Muscle of arm (tissue), 14 donors: ENCODE results near the gene IL4. TPM values are rescaled to one million over a fixed set of nuclear protein-coding genes. Genes with fewer than 3 reads are reported as not detected.
"Not testable (repeated sequence)": the region's sequence is repeated elsewhere in the genome, so short reads cannot be mapped to it uniquely, and the experiment has no call there.

Source experiments
- DNase-seq: peaks from one replicate; pipeline ENCODE4 v3.0.0-alpha.2; 2013
- long read RNA-seq, 11 donors: transcript quantifications; one replicate each; lab custom pipeline, GENCODE V29; 2026
- polyA plus RNA-seq, 12 donors: library from polyadenylated mRNA; unstranded; fragments of 120-200 nt; gene quantifications; one replicate each; pipeline ENCODE4 v1.2.1, GENCODE V29; 2013; ENCODE audit not compliant: insufficient read length in 12 of 12

The IL4 gene
- polyA plus RNA-seq, result not detected
- long read RNA-seq, donor 1, result 0 reads
- long read RNA-seq, donor 2, result 0 reads
- long read RNA-seq, donor 3, result 0 reads
- long read RNA-seq, donor 4, result 0 reads
- long read RNA-seq, donor 5, result 0 reads
- long read RNA-seq, donor 6, result 0 reads
- long read RNA-seq, donor 7, result 0 reads
- long read RNA-seq, donor 8, result 0 reads
- long read RNA-seq, donor 9, result 0 reads
- long read RNA-seq, donor 10, result 0 reads
- long read RNA-seq, donor 11, result 0 reads

DNA sequence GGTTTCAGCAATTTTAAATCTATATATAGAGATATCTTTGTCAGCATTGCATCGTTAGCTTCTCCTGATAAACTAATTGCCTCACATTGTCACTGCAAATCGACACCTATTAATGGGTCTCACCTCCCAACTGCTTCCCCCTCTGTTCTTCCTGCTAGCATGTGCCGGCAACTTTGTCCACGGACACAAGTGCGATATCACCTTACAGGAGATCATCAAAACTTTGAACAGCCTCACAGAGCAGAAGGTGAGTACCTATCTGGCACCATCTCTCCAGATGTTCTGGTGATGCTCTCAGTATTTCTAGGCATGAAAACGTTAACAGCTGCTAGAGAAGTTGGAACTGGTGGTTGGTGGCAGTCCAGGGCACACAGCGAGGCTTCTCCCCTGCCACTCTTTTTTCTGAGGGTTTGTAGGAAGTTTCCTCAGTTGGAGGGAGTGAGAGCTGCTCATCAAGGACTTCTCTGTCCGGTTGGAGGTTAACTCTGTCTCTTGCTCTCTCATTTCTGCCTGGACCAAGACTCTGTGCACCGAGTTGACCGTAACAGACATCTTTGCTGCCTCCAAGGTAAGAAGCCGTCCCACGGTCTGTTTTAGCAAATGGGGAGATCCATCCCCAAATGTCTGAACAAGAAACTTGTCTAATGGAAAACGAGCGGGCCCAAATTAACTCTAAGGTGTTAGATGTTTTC lies at the start of gene IL4:
Gene IL4, plus strand, starts transcription at position 51 of the 692 bp plus-strand sequence. Its CDS starts 62 bp downstream, at position 113.
- no peak for DNase-seq

DNA sequence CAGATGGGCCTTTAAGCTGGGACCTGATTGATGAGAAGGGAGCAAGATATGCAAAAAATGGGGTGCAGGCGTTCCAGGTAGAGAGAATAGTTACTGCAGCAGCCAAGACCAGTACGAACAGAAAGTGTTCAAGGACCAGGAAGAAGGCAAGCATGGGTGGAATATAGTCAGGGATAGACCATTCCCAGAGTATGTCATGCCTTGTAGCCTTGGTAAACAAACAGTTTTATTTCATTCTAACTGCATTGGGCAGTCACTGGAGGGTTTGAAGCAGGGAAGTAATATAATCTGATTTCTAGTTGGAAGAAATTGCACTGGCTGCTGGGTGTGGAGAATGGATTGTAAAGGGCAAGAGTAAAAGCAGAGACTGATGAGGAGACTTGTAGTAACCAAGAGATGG lies 46.3 kb upstream of the IL4 start:
- DNase-seq, result no peak

DNA sequence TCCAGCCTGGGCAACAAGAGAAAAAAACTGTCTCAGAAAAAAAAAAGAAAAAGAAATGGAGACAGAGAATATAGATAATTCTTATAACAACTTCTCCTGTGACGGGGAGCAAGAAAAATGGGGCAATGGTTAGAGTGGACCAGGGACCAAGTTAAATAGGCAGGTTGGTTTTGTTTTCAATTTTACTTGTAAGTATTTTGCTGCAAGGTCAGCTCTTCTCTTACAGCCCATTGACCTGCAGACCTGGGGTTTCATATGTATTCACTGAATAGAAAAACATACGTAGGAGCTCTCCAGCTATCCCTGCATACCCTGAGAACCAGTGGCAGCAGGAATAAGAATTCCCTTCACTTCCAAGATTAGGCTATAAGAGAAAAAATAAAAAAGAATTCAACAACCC lies 45.0 kb upstream of the IL4 start:
- no peak for DNase-seq

DNA sequence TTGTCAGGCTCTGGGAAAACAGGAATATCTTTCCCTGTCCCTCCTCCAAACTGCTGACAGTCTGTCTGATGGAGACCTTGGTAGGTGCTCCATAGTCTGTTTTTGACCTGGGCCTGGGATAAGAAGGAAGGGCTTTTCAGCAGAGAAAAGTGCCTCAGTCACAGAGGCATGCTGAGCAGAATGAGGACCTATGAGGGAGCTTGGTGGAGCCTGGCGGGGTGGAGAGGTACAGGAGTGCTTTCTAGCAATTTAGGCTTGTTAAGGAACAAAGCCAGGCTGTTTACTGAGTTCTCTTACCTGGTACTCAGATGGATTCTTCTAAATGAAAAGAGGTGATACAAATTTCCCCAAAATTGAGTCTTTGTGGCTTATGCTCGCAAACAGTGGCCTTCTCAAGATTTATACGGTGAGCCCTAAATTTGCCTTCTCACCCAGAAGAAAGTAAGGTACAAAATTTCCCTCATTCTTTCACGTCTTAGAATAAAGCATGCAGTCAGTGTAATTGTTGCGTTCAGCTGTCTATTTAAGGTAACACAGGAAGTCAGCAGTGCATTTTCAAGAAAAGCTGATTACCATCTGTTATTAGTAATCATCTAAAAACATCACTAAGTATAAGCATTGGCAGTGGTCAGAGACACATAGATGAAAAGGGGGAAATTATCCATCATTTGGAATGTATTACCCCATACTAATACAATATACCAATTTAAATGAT lies 44.4 kb upstream of the IL4 start:
- no peak for DNase-seq

DNA sequence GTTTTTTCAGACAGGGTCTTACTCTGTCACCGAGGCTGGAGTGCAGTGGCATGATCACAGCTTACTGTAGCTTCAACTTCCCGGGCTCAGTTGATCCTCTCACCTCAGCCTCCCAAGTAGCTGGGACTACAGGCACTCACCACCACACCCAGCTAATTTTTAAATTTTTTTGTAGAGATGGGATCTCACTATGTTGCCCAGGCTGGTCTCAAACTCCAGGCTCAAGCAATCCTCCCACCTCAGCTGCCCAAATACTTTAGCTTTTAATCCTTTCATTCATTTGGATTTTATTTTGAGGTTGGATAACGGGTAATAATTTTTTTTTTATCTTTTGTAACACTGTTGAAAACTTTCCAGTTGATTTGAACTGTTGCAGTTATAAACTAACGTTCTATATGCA lies 40.2 kb upstream of the IL4 start:
- DNase-seq, result not testable (repeated sequence)

DNA sequence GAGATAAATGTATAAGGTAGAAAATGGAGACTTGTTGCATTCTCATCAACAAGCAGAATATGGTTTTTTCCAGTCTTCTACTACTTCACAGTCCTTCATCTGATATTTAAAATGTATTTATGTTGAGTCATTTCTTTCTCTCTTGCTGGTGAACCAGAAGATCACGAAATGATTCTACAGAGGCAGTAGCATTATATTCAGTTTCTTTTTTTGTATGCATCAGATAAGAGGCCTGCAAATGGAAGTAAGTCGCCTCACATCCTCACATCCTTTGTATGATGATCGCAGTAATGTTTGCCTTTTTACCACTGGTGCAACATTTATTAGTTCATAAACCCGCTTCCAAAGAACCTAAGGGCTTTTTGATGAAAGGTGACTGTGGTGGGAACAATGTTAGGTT lies 37.9 kb upstream of the IL4 start:
- DNase-seq, result no peak

DNA sequence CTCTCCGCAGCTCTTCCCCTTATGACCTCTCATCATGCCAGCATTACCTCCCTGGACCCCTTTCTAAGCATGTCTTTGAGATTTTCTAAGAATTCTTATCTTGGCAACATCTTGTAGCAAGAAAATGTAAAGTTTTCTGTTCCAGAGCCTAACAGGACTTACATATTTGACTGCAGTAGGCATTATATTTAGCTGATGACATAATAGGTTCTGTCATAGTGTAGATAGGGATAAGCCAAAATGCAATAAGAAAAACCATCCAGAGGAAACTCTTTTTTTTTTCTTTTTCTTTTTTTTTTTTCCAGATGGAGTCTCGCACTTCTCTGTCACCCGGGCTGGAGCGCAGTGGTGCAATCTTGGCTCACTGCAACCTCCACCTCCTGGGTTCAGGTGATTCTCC lies 36.5 kb upstream of the IL4 start:
- DNase-seq, result no peak

DNA sequence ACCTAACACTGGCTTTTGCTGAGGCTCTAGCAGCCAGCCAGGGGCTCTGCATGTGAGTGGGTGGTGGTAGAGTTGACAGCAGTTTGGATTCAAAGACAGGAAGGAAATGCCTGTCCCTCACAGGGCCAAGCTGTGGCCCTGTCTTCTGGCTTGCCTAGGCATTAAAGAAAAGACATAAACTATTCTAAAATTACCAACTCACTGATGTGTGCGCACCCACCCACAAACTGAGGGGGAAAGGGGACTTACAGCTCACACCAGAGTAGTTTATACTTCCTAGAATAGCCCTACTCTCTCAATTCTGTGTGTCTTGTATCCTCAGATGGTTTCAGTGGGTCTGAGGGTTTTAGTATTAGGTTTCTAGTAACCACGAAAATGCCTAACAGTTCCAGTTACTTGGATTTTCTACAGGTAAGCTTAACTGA lies 34.1 kb upstream of the IL4 start:
- DNase-seq, result no peak

DNA sequence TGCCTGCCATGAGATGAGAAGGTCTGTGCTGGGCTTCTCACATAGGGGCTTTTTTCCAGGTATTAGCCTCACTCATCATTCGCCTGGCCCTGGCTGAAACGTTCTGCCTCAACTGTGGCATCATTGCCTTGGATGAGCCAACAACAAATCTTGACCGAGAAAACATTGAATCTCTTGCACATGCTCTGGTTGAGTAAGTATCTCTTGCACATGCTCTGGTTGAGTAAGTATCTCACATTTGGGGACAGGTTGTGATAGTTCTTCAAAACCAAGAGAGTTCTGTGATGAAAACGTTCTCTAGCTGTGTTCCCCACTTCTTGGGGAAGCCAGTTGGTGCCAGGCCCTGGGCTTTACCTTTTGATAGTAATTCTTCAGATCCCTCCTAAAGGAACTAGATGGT lies 33.2 kb upstream of the IL4 start:
- DNase-seq, result no peak

DNA sequence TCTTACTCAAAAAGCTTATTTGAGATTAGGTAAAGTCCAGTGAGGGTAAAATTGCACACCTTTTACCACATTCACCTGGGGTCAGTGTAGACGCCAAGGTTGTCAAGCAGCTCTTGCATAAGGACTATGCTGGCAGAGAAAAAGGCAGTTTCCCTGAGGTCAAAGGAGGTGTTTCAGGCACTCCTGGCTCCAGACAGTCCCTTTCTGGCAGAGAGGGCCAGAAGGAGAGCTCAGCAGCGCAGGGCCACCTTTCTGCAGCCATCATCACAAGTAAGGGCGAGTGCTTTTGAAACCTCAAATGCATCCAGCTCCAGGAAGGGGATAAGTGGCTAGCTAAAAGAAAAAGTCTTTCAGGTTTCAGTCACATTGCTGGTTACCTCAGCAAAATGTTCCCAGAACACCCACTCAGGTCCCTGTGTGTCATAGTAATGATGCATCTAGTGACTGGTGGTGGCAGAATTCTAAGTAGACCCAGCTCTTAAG lies 32.5 kb upstream of the IL4 start:
- DNase-seq, result no peak

DNA sequence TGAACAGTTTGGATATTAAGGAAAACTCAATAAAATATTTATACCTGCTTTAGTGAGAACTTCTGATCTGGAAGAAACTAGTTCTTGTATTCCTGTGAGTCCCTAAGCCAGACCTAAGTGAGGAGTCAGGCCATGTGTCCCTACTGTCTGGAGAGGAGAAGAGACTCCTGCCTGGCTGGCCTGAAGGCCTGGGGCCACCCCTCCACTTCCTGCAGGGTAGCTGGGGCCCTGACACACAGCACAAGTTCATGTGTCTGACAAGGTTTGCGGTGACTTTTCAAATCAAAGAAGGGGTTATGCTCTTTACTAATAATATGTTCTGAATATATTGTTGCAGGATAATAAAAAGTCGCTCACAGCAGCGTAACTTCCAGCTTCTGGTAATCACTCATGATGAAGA lies 31.9 kb upstream of the IL4 start:
- DNase-seq, result no peak

DNA sequence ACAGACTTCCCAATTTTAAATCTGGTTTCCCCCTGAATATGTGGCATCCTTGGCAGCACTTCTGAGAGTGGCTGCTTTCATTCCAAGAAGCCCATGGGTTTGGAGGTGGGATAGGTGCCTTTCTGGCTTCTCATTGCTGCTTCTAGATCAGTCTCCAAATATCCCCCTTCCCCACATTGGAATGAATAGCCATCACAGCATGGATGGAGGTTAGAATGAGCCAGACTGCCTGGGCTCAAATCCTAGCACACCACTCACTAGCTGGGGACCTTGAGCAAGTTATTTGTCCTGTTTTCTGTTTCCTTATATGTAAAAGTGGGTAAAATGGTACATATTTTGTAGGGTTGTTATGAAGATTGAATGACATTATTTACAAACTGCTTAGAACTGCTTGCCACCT lies 29.6 kb upstream of the IL4 start:
- DNase-seq, result no peak

DNA sequence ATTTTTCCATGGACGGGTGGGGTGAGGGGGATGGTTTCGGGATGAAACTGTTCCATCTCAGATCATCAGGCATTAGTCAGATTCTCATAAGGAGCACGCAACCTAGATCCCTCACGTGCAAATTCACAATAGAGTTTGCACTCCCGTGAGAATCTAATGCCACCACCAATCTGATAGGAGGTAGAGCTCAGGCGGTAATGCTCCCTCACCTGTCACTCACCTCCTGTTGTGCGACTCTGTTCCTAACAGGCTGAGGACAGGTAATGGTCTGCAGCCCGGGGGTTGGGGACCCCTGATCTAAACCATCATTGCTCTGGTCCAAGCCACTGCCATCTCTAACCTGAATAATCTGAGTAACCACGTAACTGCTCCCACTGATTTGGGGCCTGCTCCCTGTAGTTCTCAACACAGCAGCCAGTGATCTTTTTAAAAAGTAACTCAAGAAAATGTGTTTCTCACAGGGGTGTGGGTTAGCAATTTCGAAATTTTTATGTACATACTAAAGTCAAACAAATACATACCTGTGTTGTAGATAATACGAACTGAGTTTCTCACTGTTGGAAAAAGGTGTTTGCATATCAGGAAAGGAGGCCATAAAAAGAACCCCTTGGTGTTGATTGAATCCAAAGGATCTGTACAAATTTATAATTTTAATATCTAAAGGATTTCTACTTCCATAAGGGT lies 27.1 kb upstream of the IL4 start:
- DNase-seq, result no peak

DNA sequence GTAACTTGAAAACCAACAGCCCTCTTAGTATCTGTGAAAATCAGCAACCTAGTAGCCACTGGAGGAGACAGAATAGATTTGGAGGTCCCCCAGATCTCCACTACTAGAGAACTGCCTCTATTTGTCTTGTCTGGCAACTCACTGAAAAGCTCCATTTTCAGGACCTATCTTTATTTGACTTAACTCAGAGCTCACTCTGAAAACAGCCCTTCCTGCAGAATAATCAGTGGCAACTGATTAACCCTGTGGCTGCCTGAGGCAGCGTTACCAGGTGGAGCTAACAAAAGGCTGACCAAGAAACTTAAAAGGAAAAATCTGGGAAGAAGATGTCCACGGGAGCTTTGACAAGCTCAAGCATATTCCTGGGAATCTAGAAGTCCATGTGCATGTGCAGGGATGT lies 26.3 kb upstream of the IL4 start:
- no peak for DNase-seq

DNA sequence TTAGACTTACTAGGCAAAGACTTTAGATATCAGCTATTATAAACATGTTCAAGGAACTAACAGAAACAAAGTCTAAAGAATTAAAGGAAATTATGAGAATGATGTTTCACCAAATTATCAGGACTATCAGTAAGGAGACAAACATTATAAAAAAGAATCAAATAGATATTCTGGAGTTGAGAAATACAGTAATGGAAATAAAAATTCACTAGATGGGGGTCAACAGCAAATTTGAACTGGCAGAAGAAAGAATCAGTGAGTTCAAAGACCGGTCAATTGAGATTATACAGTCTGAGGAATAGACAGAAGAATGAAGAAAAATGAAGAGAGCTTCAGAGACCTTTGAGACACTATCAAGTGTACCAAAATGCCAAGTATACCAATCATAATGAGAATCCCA lies 25.4 kb upstream of the IL4 start:
- DNase-seq, result no peak

DNA sequence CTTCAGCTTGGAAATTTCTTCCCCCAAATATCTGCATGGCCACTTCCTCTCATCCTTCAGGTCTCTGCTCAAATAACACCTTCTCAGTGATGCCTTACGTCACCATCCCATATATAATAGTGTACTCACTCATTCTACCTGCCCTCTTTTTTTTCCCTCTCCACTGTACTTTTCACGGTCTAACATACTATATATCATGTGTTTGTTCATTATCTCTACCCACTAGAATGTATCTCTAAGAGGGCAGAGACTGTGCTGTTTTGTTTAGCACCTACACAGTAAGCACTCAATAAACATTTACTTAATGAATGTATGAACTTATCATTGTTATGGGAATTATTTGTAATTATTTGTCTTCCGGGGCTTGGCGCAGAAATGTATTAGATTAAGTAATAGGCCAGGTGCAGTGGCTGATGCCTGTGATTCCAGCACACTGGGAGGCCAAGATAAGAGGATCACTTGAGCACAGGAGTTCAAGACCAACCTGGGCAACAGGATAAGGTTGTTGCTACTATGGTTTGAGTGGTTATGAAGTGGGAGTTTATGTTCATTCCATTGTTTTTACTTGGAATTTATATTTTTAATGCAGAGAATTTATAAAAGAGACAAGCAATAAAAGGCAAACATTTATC lies 21.8 kb upstream of the IL4 start:
- DNase-seq, result no peak

DNA sequence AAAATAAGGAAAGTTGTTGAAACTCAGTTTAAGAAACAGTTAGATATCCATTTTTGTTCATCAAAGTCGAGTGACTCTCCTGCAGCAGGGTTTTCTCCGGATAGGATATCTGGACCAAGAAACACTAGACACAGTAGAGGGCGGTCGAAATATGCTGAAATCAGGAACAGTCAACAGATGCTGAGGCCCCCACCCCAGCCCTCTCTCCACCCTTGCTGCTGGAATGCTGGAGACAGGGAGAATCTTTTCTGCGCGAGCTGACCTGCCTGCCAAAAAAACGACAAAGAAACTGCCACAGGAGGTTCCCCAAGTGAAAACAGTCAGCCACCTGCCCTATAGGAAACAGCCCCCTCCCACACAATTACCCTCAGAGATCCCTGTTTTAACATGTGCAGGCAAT lies 20.1 kb upstream of the IL4 start:
- no peak for DNase-seq

DNA sequence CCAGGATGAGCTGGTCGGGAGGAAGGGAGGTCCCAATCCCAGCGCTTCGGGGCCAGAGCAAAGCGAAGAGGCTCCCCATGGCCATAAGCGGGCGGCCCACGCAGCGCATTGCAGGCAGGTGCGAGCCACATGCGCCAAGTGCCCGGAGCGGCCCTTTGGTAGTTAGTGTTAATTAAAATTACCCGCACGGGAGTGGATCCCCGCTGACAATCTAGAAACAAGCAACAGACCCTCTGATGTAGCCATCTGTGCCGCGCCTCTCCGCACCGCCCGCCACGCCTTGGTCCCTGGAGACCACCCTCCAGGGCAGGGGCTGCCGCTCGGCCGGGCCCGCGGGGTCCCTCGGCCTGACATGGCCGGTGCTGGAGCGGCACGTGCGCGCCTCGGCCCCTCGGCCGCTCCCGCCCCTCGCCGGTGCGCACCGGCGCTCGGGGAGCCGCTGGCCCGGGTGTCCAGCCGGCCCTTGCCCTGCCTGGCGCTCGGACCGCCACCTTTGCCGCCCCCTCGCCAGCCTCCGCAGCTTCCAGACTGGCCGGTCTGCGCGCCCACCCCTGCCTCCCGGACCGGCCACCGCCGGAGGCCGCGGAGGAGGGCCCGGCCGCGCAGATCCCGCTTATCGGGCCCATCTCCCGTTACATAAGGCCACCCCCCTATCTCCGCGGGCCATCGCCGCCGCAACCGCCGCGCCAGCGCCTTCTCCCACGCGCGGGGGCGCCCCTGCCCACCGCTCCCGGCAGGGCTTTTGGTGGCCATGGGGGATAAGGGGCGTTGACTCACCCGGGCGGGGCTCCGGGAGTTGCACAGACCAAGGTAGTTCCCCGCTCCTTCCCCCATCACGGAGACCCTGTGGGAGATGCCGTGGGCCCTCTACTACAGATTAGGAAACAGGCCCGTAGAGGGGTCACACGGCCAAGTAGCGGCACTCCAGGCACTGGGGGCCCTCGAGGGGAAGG lies 17.7 kb upstream of the IL4 start:
- DNase-seq, result no peak

DNA sequence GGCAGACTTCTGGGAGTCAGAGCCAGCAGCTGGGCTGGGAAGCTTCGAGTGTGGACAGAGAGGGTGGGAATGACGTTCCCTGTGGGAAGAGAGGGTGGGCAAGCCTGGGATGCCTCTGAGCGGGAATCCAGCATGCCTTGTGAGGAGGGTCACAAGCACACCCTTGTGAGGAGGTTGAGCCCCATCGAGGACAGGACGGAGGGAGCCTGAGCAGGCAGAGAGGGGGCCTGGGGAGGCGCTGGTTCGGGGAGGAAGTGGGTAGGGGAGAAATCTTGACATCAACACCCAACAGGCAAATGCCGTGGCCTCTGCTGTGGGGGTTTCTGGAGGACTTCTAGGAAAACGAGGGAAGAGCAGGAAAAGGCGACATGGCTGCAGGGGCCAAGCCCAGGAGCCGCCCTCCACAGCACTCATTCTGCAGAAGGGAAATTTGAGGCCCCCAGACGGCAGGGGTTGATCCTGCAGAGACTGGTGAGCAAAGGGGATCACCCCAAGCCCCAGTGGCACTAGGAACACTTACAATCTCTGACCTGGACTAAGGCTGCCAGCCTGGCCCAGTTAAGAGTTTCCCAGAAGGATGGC lies 16.9 kb upstream of the IL4 start:
- DNase-seq, result no peak

DNA sequence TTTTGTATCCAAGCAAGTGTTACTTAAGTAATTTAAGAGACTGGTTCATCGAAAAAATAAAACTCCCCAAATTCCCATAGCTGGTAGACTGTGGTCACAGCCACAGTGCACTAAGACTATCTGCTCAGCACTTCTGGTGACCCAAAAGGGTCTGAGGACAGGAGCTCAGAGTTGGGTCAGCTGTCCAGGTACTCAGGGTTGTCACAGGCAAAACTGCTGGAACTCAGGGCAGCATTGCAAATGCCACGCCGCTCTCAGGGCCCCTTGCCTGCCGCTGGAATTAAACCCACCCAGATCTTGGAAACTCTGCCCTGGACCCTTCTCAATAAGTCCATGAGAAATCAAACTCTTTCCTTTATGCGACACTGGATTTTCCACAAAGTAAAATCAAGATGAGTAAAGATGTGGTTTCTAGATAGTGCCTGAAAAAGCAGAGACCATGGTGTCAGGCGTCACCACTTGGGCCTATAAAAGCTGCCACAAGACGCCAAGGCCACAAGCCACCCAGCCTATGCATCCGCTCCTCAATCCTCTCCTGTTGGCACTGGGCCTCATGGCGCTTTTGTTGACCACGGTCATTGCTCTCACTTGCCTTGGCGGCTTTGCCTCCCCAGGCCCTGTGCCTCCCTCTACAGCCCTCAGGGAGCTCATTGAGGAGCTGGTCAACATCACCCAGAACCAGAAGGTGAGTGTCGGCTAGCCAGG lies 16.0 kb upstream of the IL4 start, which contains the start of gene IL13:
Gene IL13, plus strand, starts transcription at position 498 of the 705 bp plus-strand sequence. Its CDS starts 14 bp downstream, at position 512.
- no peak for DNase-seq
